H9 (cell line): Measurements from ENCODE around the gene UTP4. TPM values are rescaled to one million over a fixed set of nuclear protein-coding genes. Genes with fewer than 3 reads are reported as not detected.
"Not testable (repeated sequence)": the region's sequence is repeated elsewhere in the genome, so short reads cannot be mapped to it uniquely, and the experiment has no call there.

ENCODE experiments used
- DNase-seq: peaks from one replicate; pipeline ENCODE4 v3.0.0-alpha.2; 2017
- H2AFZ ChIP-seq: one replicate; pipeline ENCODE4 v1.6.1; 2013; ENCODE audit warnings: mild to moderate bottlenecking, low read length, control low read depth, moderate library complexity
- H2AK5ac ChIP-seq: 2 replicates; pipeline ENCODE4 v1.6.1; 2013; ENCODE audit warnings: low read length, control low read depth, mixed read lengths; ENCODE audit not compliant: insufficient read length
- H2BK120ac ChIP-seq: one replicate; pipeline ENCODE4 v1.6.1; 2013; ENCODE audit warnings: low read depth, mild to moderate bottlenecking, low read length, control low read depth, inconsistent platforms; ENCODE audit not compliant: poor library complexity, severe bottlenecking
- H2BK12ac ChIP-seq: 2 replicates; pipeline ENCODE4 v1.6.1; 2013; ENCODE audit warnings: low read length, control low read depth, mixed read lengths, low read depth; ENCODE audit not compliant: insufficient read length
- H2BK15ac ChIP-seq: 2 replicates; pipeline ENCODE4 v1.6.1; 2013; ENCODE audit warnings: low read depth, low read length, control low read depth
- H2BK20ac ChIP-seq: one replicate; pipeline ENCODE4 v1.6.1; 2013; ENCODE audit warnings: low read depth, mild to moderate bottlenecking, low read length, control low read depth, inconsistent platforms; ENCODE audit not compliant: poor library complexity, severe bottlenecking
- H2BK5ac ChIP-seq: 2 replicates; pipeline ENCODE4 v1.6.1; 2013; ENCODE audit warnings: low read length, control low read depth, mixed read lengths; ENCODE audit not compliant: insufficient read length
- H3K14ac ChIP-seq: 2 replicates; pipeline ENCODE4 v1.6.1; 2013; ENCODE audit warnings: low read length, control low read depth; ENCODE audit not compliant: insufficient read depth
- H3K18ac ChIP-seq: 2 replicates; pipeline ENCODE4 v1.6.1; 2013; ENCODE audit warnings: low read depth, mild to moderate bottlenecking, mixed read lengths, low read length, control low read depth; ENCODE audit not compliant: insufficient read length
- H3K23ac ChIP-seq: 2 replicates; pipeline ENCODE4 v1.6.1; 2013; ENCODE audit warnings: low read length, control low read depth, mixed read lengths, low read depth; ENCODE audit not compliant: insufficient read length
- H3K23me2 ChIP-seq: 2 replicates; pipeline ENCODE4 v1.6.1; 2013; ENCODE audit warnings: low read depth, mild to moderate bottlenecking, mixed read lengths, low read length, control low read depth; ENCODE audit not compliant: insufficient read length, poor library complexity, severe bottlenecking
- H3K27ac ChIP-seq: 2 replicates; pipeline ENCODE4 v1.5.1; 2013; ENCODE audit warnings: low read length, control low read depth, mixed read lengths, low read depth; ENCODE audit not compliant: insufficient read length
- H3K27me3 ChIP-seq: 2 replicates; pipeline ENCODE4 v1.6.1; 2013; ENCODE audit warnings: low read length, control low read depth, inconsistent platforms; ENCODE audit not compliant: insufficient read depth
- H3K4ac ChIP-seq: 2 replicates; pipeline ENCODE4 v1.6.1; 2013; ENCODE audit warnings: low read depth, mild to moderate bottlenecking, control low read depth, inconsistent platforms, low read length, moderate library complexity
- H3K4me1 ChIP-seq: 2 replicates; pipeline ENCODE4 v1.6.1; 2013; ENCODE audit warnings: low read length, control low read depth, inconsistent platforms; ENCODE audit not compliant: insufficient read depth
- H3K4me2 ChIP-seq: 2 replicates; pipeline ENCODE4 v1.6.1; 2013; ENCODE audit warnings: low read length, control low read depth, mixed read lengths; ENCODE audit not compliant: insufficient read length, insufficient read depth
- H3K56ac ChIP-seq: 2 replicates; pipeline ENCODE4 v1.6.1; 2013; ENCODE audit warnings: low read depth, mild to moderate bottlenecking, mixed read lengths, low read length, control low read depth; ENCODE audit not compliant: insufficient read length
- H3K79me1 ChIP-seq: 2 replicates; pipeline ENCODE4 v1.6.1; 2013; ENCODE audit warnings: low read depth, mild to moderate bottlenecking, moderate library complexity, low read length, control low read depth, inconsistent platforms; ENCODE audit not compliant: insufficient read depth, poor library complexity, severe bottlenecking
- H3K79me2 ChIP-seq: 2 replicates; pipeline ENCODE4 v1.6.1; 2013; ENCODE audit warnings: low read length, control low read depth, inconsistent platforms; ENCODE audit not compliant: insufficient read depth
- H3K9ac ChIP-seq: 2 replicates; pipeline ENCODE4 v1.6.1; 2013; ENCODE audit warnings: low read length, control low read depth, mixed read lengths; ENCODE audit not compliant: insufficient read length; ENCODE audit errors: extremely low read depth
- H3K9me3 ChIP-seq: one replicate; pipeline ENCODE4 v1.6.1; 2013; ENCODE audit warnings: low read depth, low read length, inconsistent platforms; ENCODE audit not compliant: control insufficient read depth
- H3T11ph ChIP-seq: one replicate; pipeline ENCODE4 v1.6.1; 2013; ENCODE audit warnings: mild to moderate bottlenecking, low read length, control low read depth, inconsistent platforms
- H4K20me1 ChIP-seq: one replicate; pipeline ENCODE4 v1.6.1; 2013; ENCODE audit not compliant: control insufficient read depth, insufficient read length, insufficient read depth
- H4K5ac ChIP-seq: 2 replicates; pipeline ENCODE4 v1.6.1; 2013; ENCODE audit warnings: low read depth, mild to moderate bottlenecking, mixed read lengths, low read length, control low read depth; ENCODE audit not compliant: insufficient read length
- H4K8ac ChIP-seq: replicated peaks from 2 replicates; pipeline ENCODE4 v1.6.1; 2013; ENCODE audit warnings: low read length, control low read depth, mixed read lengths, low read depth; ENCODE audit not compliant: insufficient read length
- H4K91ac ChIP-seq: 2 replicates; pipeline ENCODE4 v1.6.1; 2013; ENCODE audit warnings: low read depth, mild to moderate bottlenecking, moderate library complexity, mixed read lengths, low read length, control low read depth; ENCODE audit not compliant: insufficient read length
- H3K27ac Mint-ChIP-seq, 3 experiments: 2 replicates in 2 of 3; 3 replicates in 1 of 3; pipeline ENCODE4 v1.8.0; 2020 to 2021; ENCODE audit warnings: mixed read lengths in 3 of 3, mild to moderate bottlenecking in 1 of 3, moderate library complexity in 1 of 3
- H3K27me3 Mint-ChIP-seq: 2 replicates; pipeline ENCODE4 v1.8.0; 2021; ENCODE audit warnings: low read depth, mild to moderate bottlenecking, moderate library complexity, mixed read lengths
- H3K36me3 Mint-ChIP-seq, 3 experiments: 2 replicates in 2 of 3; 3 replicates in 1 of 3; pipeline ENCODE4 v1.8.0; 2020 to 2021; ENCODE audit warnings: low read depth in 3 of 3, mixed read lengths in 3 of 3; ENCODE audit not compliant: insufficient read depth in 1 of 3
- H3K4me1 Mint-ChIP-seq, 2 experiments: 2 replicates each; pipeline ENCODE4 v1.8.0; 2020; ENCODE audit warnings: mixed read lengths in 2 of 2
- H3K4me3 Mint-ChIP-seq, 2 experiments: 2 replicates in 1 of 2; 3 replicates in 1 of 2; pipeline ENCODE4 v1.8.0; 2020 to 2021; ENCODE audit warnings: mild to moderate bottlenecking in 2 of 2, mixed read lengths in 2 of 2, moderate library complexity in 1 of 2
- H3K9me3 Mint-ChIP-seq, 2 experiments: 2 replicates in 1 of 2; 3 replicates in 1 of 2; pipeline ENCODE4 v1.8.0; 2020; ENCODE audit warnings: mild to moderate bottlenecking in 2 of 2, mixed read lengths in 2 of 2, moderate library complexity in 1 of 2
- CTCF ChIP-seq: fragments of 200-600 bp; sonication (generic); conservative IDR thresholded peaks from 3 replicates; pipeline ENCODE4 v1.8.0; 2021; ENCODE audit warnings: antibody characterized with exemption, mild to moderate bottlenecking
- WGBS: extraction: QIAGEN DNeasy Blood & Tissue Kit; methylation state at CpG from one replicate; pipeline ENCODE4 v1.1.7; 2013; ENCODE audit warnings: missing lambda C conversion rate, low lambda C conversion rate, mixed read lengths; ENCODE audit not compliant: insufficient read length; ENCODE audit errors: extremely low coverage; 5-methylcytosine and 5-hydroxymethylcytosine counted together
- total RNA-seq: library from RNA; stranded (reverse); gene quantifications from 2 replicates; pipeline ENCODE4 v1.2.1, GENCODE V29; 2021

The UTP4 gene
- total RNA-seq, 1 experiment from 2014 or later = 94.0 TPM

GRCh38 chr16:69145658-69146057 is 13.2 kb downstream of the UTP4 start:
- Histone ChIP-seq H2AFZ (no peak overlapping the region), H3K4ac (no peak overlapping the region), H3K4me1 (no peaks in the 10 kb centered on the region), H2BK15ac (no peak overlapping the region), H3K23ac (no peak overlapping the region), H3K18ac (no peak overlapping the region), H4K20me1 (no peaks in the 10 kb centered on the region), H2BK20ac (no peak overlapping the region), H3K14ac (no peak overlapping the region), H3K27me3 (no peaks in the 10 kb centered on the region), H2BK12ac (no peak overlapping the region), H3K4me2 (no peak overlapping the region), H3K27ac (no peak overlapping the region), H4K8ac (no peak overlapping the region), H2BK120ac (no peak overlapping the region), H4K91ac (no peak overlapping the region), H3K9ac (no peak overlapping the region), H2BK5ac (no peak overlapping the region), H3K9me3 (no peaks in the 10 kb centered on the region), H4K5ac (no peak overlapping the region), H2AK5ac (no peak overlapping the region), H3T11ph (no peak overlapping the region), H3K79me2 (no peaks in the 10 kb centered on the region), H3K23me2 (no peaks in the 10 kb centered on the region), H3K56ac (no peak overlapping the region), H3K79me1 (no peaks in the 10 kb centered on the region)
- TF ChIP-seq CTCF = no peak
- H3K9me3 Mint-ChIP-seq = no peaks in the 10 kb centered on the region
- no peak for DNase-seq
- no peak overlapping the region for H3K4me3 Mint-ChIP-seq
- H3K36me3 Mint-ChIP-seq = peaks cover 52 to 79% (median 69%) of the 10 kb centered on the region in 3 experiments; a peak in 6 of 7 replicates
- no peak overlapping the region; a peak in 2 of 7 replicates for H3K27ac Mint-ChIP-seq
- no peaks in the 10 kb centered on the region for H3K4me1 Mint-ChIP-seq
- H3K27me3 Mint-ChIP-seq = no peaks in the 10 kb centered on the region; the same call in 1 of the 2 replicates
- WGBS = no CpG with 5 or more reads among the region's 4 CpGs

GRCh38 chr16:69149621-69150020 is 17.2 kb downstream of the UTP4 start:
- H3K56ac ChIP-seq, H4K91ac ChIP-seq, H3K4me2 ChIP-seq, H3K4me1 Mint-ChIP-seq, H3K27ac ChIP-seq, H4K20me1 ChIP-seq, H3K9ac ChIP-seq, H2BK120ac ChIP-seq, DNase-seq, H4K8ac ChIP-seq, H2BK5ac ChIP-seq, H3K14ac ChIP-seq, H3K79me2 ChIP-seq, H3K9me3 ChIP-seq, H4K5ac ChIP-seq, H3T11ph ChIP-seq, H3K27ac Mint-ChIP-seq, H2AK5ac ChIP-seq, H3K4me3 Mint-ChIP-seq, H3K9me3 Mint-ChIP-seq, H2BK15ac ChIP-seq, H3K4me1 ChIP-seq, H3K23ac ChIP-seq, H2BK20ac ChIP-seq, H2BK12ac ChIP-seq, H2AFZ ChIP-seq, H3K27me3 ChIP-seq, H3K79me1 ChIP-seq, H3K27me3 Mint-ChIP-seq, H3K23me2 ChIP-seq, H3K18ac ChIP-seq, H3K4ac ChIP-seq: not testable (repeated sequence)
- no CpG with 5 or more reads among the region's 9 CpGs for WGBS
- peaks cover 47 to 76% (median 66%) of the 10 kb centered on the region in 3 experiments; a peak in 6 of 7 replicates for H3K36me3 Mint-ChIP-seq
